NK-92 (cell line): ENCODE data around the gene MRPL11.

Experiments
- DNase-seq: peaks from one replicate; lab custom pipeline; 2025; ENCODE audit not compliant: unreplicated experiment; lab: John Stamatoyannopoulos, UW

The MRPL11 gene

GRCh38 chr11:66438504-66439466, at the start of gene MRPL11:
Gene MRPL11, minus strand, starts transcription at chr11:66438848. Its CDS starts 94 bp downstream, at chr11:66438754.
- DNase-seq = peak; percentile 27

- no peak for DNase-seq
Observed at GRCh38 chr11:66484806-66485380, 46.2 kb upstream of the MRPL11 start.

- DNase-seq = peak; percentile 71
Observed at GRCh38 chr11:66480117-66480938, 41.7 kb upstream of the MRPL11 start, which contains the start of gene DPP3. Gene DPP3, plus strand, starts transcription at chr11:66480434. Its CDS starts 1,767 bp downstream, at chr11:66482201.

- DNase-seq = no peak
Observed at GRCh38 chr11:66479394-66480116, 40.9 kb upstream of the MRPL11 start.

GRCh38 chr11:66478729-66479393, 40.2 kb upstream of the MRPL11 start:
- DNase-seq = no peak

- DNase-seq = no peak
Observed at GRCh38 chr11:66477263-66478201, 38.9 kb upstream of the MRPL11 start.

- no peak for DNase-seq
Observed at GRCh38 chr11:66476841-66477251, 38.2 kb upstream of the MRPL11 start.

GRCh38 chr11:66476173-66476840, 37.7 kb upstream of the MRPL11 start:
- DNase-seq = no peak

- DNase-seq = no peak
Observed at GRCh38 chr11:66475349-66476172, 36.9 kb upstream of the MRPL11 start.

- no peak for DNase-seq
Observed at GRCh38 chr11:66473608-66474515, 35.2 kb upstream of the MRPL11 start.

GRCh38 chr11:66473167-66473566, 34.5 kb upstream of the MRPL11 start:
- no peak for DNase-seq

GRCh38 chr11:66472054-66472453, 33.4 kb upstream of the MRPL11 start:
- no peak for DNase-seq

- no peak for DNase-seq
Observed at GRCh38 chr11:66471142-66471541, 32.5 kb upstream of the MRPL11 start.

- no peak for DNase-seq
Observed at GRCh38 chr11:66470015-66470414, 31.4 kb upstream of the MRPL11 start.

- no peak for DNase-seq
Observed at GRCh38 chr11:66469441-66469840, 30.8 kb upstream of the MRPL11 start.

- DNase-seq = no peak
Observed at GRCh38 chr11:66468691-66469090, 30.0 kb upstream of the MRPL11 start.

GRCh38 chr11:66467756-66468155, 29.1 kb upstream of the MRPL11 start:
- no peak for DNase-seq
